HEK293T (cell line): ENCODE results near the gene DOCK1.

Experiments
- CTCF ChIA-PET: fragments of 350-600 bp; formaldehyde crosslinking; extraction: SDS; loops from one replicate; lab custom pipeline; 2021; ENCODE audit warnings: antibody characterized with exemption, inconsistent platforms; lab: Yijun Ruan, JAX
- POLR2A ChIA-PET: fragments of 350-600 bp; formaldehyde crosslinking; extraction: SDS; loops from one replicate; lab custom pipeline; 2020; ENCODE audit warnings: antibody characterized with exemption, inconsistent platforms; lab: Yijun Ruan, JAX
- DNase-seq: peaks from one replicate; pipeline ENCODE4 v3.0.0; 2012; ENCODE audit warnings: mixed read lengths; ENCODE audit errors: extremely low spot score
- ARNT ChIP-seq: fragments of 450-650 bp; IDR thresholded peaks from 2 replicates; pipeline ENCODE4 v1.6.1; 2017; ENCODE audit warnings: mild to moderate bottlenecking
- BHLHE40 ChIP-seq: fragments of 450-650 bp; IDR thresholded peaks from 2 replicates; pipeline ENCODE4 v1.6.1; 2016; ENCODE audit warnings: mild to moderate bottlenecking, moderate library complexity, borderline replicate concordance
- CTBP1 ChIP-seq: fragments of 450-650 bp; IDR thresholded peaks from 2 replicates; pipeline ENCODE4 v1.6.1; 2016; ENCODE audit warnings: borderline replicate concordance
- ELF4 ChIP-seq: fragments of 450-650 bp; IDR thresholded peaks from 2 replicates; pipeline ENCODE4 v1.6.1; 2017; ENCODE audit warnings: antibody characterized with exemption
- FOXA1 ChIP-seq: fragments of 450-650 bp; IDR thresholded peaks from 2 replicates; pipeline ENCODE4 v1.6.1; 2016; ENCODE audit warnings: mild to moderate bottlenecking
- FOXK2 ChIP-seq: fragments of 450-650 bp; IDR thresholded peaks from 2 replicates; pipeline ENCODE4 v1.6.1; 2016; ENCODE audit warnings: mild to moderate bottlenecking
- FOXM1 ChIP-seq: fragments of 450-650 bp; IDR thresholded peaks from 2 replicates; pipeline ENCODE4 v1.6.1; 2017; ENCODE audit warnings: mild to moderate bottlenecking, borderline replicate concordance
- HDGF ChIP-seq: fragments of 450-650 bp; IDR thresholded peaks from 2 replicates; pipeline ENCODE4 v1.6.1; 2017; ENCODE audit warnings: antibody characterized with exemption, borderline replicate concordance
- L3MBTL2 ChIP-seq: fragments of 450-650 bp; conservative IDR thresholded peaks from 2 replicates; pipeline ENCODE4 v1.6.1; 2016; ENCODE audit warnings: mild to moderate bottlenecking
- LEF1 ChIP-seq: fragments of 450-650 bp; IDR thresholded peaks from 2 replicates; pipeline ENCODE4 v1.6.1; 2017; ENCODE audit warnings: mild to moderate bottlenecking, borderline replicate concordance
- NFRKB ChIP-seq: fragments of 450-650 bp; IDR thresholded peaks from 2 replicates; pipeline ENCODE4 v1.6.1; 2016; ENCODE audit warnings: mild to moderate bottlenecking, moderate library complexity
- SP1 ChIP-seq: fragments of 450-650 bp; IDR thresholded peaks from 2 replicates; pipeline ENCODE4 v1.6.1; 2017
- SUZ12 ChIP-seq: fragments of 450-650 bp; IDR thresholded peaks from 2 replicates; pipeline ENCODE4 v1.6.1; 2016; ENCODE audit warnings: mild to moderate bottlenecking
- TARDBP ChIP-seq: fragments of 450-650 bp; IDR thresholded peaks from 2 replicates; pipeline ENCODE4 v1.6.1; 2016
- ZNF384 ChIP-seq: fragments of 450-650 bp; IDR thresholded peaks from 2 replicates; pipeline ENCODE4 v1.6.1; 2016
- TF ChIP-seq, protein P1 (sequence below): fragments of 450-650 bp; IDR thresholded peaks from 2 replicates; pipeline ENCODE4 v1.6.1; 2016

The DOCK1 gene

DNA sequence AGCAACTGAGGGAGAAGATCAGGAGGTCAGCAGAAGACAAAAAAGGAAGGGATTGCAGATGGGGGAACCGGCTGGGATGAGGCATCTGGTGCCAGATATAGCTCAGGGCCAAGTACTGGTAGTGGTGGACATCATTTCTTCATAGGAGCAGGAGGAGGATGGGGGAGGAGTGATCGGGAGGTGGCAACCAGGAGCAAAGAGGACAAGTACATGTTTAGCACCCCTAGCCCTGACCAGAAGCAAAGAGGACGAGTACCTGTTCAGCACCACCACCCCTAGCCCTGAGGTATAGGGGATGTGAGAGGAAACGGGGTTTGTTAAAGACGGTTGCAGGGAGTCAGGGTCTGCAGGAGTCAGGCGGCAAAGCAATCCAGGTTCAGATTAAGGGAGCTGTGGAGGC is 559.3 kb downstream of the DOCK1 start:
- DNase-seq = no peak
- POLR2A ChIA-PET = no interaction called here
- CTCF ChIA-PET = no interaction called here
- TF ChIP-seq HDGF = no peak
- TF ChIP-seq, protein P1, sequence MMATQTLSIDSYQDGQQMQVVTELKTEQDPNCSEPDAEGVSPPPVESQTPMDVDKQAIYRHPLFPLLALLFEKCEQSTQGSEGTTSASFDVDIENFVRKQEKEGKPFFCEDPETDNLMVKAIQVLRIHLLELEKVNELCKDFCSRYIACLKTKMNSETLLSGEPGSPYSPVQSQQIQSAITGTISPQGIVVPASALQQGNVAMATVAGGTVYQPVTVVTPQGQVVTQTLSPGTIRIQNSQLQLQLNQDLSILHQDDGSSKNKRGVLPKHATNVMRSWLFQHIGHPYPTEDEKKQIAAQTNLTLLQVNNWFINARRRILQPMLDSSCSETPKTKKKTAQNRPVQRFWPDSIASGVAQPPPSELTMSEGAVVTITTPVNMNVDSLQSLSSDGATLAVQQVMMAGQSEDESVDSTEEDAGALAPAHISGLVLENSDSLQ = no peak
- TF ChIP-seq LEF1 = no peak
- no peak for TF ChIP-seq FOXK2
- TF ChIP-seq BHLHE40 = no peak
- TF ChIP-seq FOXM1 = no peak
- no peak for TF ChIP-seq CTBP1
- TF ChIP-seq TARDBP = no peak
- no peak for TF ChIP-seq ZNF384
- no peak for TF ChIP-seq FOXA1
- TF ChIP-seq SP1 = no peak
- TF ChIP-seq SUZ12 = no peak
- TF ChIP-seq L3MBTL2 = no peak
- TF ChIP-seq NFRKB = no peak
- no peak for TF ChIP-seq ELF4
- TF ChIP-seq ARNT = no peak

- ChIA-PET CTCF (no interaction called here), POLR2A (no interaction called here)
- TF ChIP-seq FOXK2 = no peak
- TF ChIP-seq HDGF = no peak
- TF ChIP-seq SUZ12 = no peak
- TF ChIP-seq, protein P1 = no peak
- TF ChIP-seq TARDBP = no peak
- TF ChIP-seq NFRKB = no peak
- no peak for TF ChIP-seq BHLHE40
- no peak for TF ChIP-seq FOXA1
- no peak for TF ChIP-seq ZNF384
- TF ChIP-seq ELF4 = no peak
- no peak for TF ChIP-seq LEF1
- TF ChIP-seq CTBP1 = no peak
- TF ChIP-seq L3MBTL2 = no peak
- no peak for TF ChIP-seq FOXM1
- no peak for TF ChIP-seq SP1
- TF ChIP-seq ARNT = no peak
- DNase-seq = no peak
Observed at GRCh38 chr10:127467811-127468210, 562.6 kb downstream of the DOCK1 start.

DNA sequence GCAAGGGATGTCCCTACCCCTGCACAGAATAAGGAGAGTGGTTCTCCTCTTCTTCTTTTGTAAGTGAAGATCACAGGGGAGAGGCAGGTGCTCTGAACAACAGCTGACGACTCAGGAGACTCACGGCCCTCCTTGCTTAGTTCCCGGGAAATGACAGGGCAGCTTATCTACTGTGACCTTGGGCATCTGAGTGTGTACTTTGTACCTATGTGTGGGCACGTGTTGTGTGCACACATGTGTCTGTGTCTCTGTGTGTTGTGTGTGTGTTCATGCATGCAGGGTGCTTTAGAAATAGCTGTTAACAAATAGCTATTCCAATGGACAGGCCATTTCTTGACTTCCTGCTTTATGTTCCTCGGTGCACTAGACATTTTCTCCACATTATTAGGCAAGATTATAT is 563.4 kb downstream of the DOCK1 start:
- ChIA-PET POLR2A (no interaction called here), CTCF (interaction anchor here (1.1 kb wide), 1 partner anchor 17 kb away, joined by 3 read pairs; no protein-coding TSS in a partner anchor)
- DNase-seq = no peak
- TF ChIP-seq CTBP1 (no peak), HDGF (no peak), FOXM1 (no peak), FOXK2 (no peak), ELF4 (no peak), LEF1 (no peak), L3MBTL2 (no peak), ARNT (no peak), NFRKB (no peak), SP1 (no peak), SUZ12 (no peak), ZNF384 (no peak)
- TF ChIP-seq, protein P1 = no peak

DNA sequence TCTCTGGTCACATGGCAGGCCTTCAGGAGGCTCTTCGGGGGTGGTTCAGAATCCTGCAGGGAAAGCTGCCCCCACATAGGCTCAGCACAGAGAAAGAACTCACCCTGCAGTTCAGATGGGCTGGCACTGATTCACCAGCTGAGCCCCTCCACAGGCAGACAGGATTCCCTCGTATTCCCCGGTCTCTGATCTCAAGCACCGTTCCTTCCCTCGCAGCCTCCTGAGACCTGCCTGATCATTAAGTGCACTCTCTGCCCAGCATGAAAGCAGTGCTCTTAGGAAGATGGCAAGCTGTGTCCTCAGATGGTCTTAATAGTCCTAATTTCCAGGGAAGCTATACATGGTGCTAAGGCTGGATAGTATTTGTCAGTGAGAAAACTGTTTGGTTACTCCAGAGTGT is 565.7 kb downstream of the DOCK1 start:
- ChIA-PET POLR2A (no interaction called here), CTCF (no interaction called here)
- DNase-seq = no peak
- TF ChIP-seq BHLHE40 = no peak
- no peak for TF ChIP-seq ZNF384
- TF ChIP-seq L3MBTL2 = no peak
- no peak for TF ChIP-seq HDGF
- no peak for TF ChIP-seq SP1
- no peak for TF ChIP-seq SUZ12
- no peak for TF ChIP-seq ARNT
- no peak for TF ChIP-seq FOXK2
- TF ChIP-seq CTBP1 = no peak
- no peak for TF ChIP-seq FOXA1
- TF ChIP-seq ELF4 = no peak
- TF ChIP-seq TARDBP = no peak
- TF ChIP-seq, protein P1 = no peak
- no peak for TF ChIP-seq FOXM1

GRCh38 chr10:127472976-127473375 is 567.7 kb downstream of the DOCK1 start:
- no peak for DNase-seq
- ChIA-PET CTCF (no interaction called here), POLR2A (no interaction called here)
- TF ChIP-seq FOXA1 (no peak), CTBP1 (no peak), SP1 (no peak), LEF1 (no peak), L3MBTL2 (no peak), FOXM1 (no peak), ELF4 (no peak), ARNT (no peak), SUZ12 (no peak), TARDBP (no peak)
- TF ChIP-seq, protein P1 = no peak
